ENCODE data around the gene CYP11A1. TPM values are rescaled to one million over a fixed set of nuclear protein-coding genes. Genes with fewer than 3 reads are reported as not detected.
"Not testable (repeated sequence)": the region's sequence is repeated elsewhere in the genome, so short reads cannot be mapped to it uniquely, and the experiment has no call there.

CYP11A1 gene
- total RNA-seq, 1 experiment from 2014 or later, result 1.2 TPM

DNA sequence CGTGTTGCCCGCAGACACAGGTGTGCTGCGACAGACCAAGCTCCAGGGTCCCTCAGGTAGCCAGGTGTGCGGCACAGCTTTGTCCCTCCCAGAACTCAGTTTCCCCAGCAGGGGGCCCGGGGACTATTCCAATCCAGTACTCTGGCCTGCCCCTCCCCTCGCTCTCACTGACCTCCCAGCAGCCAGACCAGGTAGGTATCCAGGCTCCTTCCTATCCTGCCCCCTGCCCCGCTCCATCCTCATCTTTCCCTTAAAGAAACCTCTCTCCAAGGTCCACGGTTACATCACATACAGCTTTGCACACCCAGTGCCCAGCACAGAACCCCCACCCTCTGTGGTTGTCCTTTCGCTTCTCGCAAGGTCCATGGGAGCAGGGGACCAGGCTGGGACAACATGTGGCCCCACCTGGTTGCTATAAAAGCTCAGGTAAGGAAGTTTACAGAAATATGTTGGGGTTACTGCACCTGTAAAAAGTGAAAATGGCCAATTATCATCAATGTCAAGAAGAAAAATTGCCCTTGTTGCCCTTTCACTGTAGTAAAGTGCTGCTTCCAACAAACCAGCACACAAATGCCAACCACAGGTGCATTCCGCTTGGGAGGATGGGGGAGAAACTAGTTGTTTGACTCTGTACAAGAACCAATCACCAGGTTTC is 7.3 kb upstream of the CYP11A1 start:
- DNase-seq (ENCODE audit: low spot score), result no peak

DNA sequence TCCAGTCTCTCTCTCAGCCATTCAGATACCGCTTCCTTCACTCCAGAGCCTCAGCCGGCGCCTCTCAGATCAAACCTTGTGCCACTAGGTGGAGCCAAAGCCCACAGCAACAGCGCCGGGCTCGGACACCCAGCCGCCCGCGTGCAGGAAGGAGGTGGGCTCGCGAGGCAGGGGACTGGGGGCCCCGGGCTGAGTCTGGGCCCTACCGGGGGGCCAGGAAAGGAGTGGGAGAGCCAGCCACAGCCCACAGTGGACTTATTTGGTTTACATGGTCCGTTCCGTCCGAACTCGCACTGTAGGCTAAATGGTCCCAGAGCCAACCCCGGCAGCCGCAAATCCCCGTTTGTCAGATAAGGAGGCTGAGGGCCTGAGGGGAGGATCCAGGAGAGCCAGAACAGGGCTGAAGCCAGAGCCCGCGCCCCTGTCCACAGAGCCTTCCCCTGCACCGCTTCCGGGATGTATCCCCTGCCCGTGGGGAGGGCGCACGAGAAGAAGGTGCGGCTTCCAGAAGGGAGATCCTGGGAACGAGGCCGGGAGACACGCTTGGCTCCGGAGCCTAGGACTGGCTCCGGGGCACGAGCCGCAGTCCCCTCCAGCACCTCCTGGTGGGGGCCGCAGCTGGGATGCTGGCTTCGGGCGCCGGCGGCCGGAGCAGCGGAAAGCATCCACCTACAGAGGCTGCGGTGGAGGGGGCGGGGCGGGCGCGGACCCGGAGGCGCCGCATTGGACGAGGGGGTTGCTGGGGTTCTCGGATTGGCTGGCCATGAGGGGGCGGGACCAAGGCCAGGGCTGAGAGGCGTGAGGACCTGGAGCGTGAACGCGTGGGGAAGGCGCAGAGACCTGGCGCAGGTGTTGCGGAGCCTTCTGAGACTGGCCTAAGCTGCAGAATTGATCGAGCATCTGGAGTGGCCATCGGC is 6.5 kb upstream of the CYP11A1 start:
- DNase-seq (ENCODE audit: low spot score), result peak; percentile 66

DNA sequence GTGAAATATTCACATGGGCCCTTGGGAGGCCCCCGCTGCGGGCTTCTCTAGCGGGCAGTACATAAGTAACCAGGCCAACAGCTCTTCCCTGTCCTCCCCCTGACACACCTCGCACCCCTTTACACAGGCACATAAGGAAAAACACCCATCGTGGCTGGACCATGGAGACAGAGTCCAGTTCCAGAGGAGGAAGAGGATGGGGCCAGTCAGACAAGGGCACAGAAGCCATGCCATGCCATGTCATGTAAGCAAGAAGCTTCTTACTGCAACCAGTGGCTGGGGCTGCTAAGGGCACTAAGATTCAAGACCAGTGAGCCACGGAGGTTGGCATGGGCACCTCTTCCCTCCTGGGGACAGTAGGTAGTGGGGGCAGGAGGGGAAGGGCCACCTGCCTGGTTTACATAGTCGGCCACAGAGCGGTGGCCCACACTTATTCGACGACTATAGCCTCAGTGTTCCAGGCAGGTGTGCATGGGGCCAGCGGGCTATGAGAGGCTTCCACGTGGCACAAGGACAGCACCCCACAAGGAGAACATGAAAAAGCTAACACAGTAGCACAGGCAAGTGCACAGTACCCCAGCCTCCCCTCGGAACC is 5.7 kb upstream of the CYP11A1 start:
- DNase-seq (ENCODE audit: low spot score), result no peak

GRCh38 chr15:74370471-74370870 is 3.0 kb upstream of the CYP11A1 start:
- DNase-seq (ENCODE audit: low spot score), result no peak

DNA sequence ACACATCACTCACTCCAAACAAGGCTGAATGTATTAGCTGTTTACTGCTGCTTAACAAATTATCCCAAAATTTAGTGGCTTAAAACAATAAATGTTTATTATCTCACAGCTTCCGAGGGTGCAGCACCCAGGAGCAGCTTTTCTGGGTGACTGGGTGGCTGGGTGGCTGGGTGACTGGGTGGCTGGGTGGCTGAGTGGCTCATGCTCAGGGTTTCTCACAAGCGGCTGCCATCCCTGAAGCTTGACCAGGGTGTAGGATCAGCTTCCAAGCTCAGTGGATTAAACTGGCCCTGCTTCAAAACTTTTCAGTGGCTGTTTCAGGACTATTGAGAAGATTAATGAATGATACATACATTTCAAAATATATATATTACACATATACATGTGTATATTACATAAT is 2.3 kb upstream of the CYP11A1 start:
- DNase-seq (ENCODE audit: low spot score), result no peak

DNA sequence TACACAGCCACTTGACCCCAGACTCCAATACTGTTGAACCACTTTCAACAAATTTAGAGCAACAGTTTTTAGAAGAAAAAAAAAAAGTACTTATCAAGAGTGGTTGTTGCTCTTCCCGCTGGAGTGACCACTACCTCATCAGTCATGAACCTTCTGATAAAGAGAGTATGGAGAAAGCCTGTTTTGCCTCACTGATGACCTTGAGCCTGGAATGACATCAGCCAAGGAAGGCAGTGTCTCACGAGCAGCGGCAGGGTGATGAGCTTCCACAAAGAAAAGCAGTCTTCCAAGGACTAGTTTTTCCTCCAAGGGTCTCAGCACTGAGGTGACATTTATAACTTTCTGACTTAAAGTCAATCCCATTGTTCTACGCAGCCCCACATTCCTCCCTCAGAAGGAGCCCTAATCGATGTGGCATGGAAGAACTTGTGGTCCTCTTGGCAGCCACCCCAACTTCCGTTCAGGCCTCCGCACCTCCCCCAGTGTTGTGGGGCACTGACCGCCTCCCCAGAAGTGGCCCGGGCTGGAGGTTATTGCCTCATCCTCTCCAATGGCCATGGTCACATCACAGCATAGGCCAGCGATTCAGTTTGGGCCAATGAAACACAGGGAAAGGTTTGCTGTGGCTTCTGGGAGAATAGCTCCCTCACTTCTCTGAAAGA is 1.8 kb upstream of the CYP11A1 start:
- DNase-seq (ENCODE audit: low spot score), result no peak

DNA sequence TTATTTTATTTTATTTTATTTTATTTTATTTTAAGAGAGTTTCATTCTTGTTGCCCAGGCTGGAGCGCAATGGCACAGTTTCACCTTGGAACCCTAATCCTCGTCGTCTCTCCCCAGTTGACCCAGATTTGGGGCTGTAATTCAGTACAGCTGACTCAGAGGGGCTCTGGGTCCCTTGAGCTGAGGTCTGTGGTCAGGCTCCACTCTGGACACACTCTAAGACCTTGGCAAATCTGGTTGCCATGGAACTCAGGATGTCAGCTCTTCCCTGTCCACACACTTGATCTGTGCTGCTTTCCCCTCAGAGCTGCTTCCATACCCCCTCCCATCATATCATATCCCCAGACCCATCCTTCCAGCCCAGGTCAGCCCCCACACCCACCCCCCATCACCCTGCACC is 675 bp upstream of the CYP11A1 start:
- DNase-seq (ENCODE audit: low spot score), result no peak

- DNase-seq (ENCODE audit: low spot score), result no peak
These were observed 1.6 kb downstream of the CYP11A1 start for GRCh38 chr15:74365598-74366445.

DNA sequence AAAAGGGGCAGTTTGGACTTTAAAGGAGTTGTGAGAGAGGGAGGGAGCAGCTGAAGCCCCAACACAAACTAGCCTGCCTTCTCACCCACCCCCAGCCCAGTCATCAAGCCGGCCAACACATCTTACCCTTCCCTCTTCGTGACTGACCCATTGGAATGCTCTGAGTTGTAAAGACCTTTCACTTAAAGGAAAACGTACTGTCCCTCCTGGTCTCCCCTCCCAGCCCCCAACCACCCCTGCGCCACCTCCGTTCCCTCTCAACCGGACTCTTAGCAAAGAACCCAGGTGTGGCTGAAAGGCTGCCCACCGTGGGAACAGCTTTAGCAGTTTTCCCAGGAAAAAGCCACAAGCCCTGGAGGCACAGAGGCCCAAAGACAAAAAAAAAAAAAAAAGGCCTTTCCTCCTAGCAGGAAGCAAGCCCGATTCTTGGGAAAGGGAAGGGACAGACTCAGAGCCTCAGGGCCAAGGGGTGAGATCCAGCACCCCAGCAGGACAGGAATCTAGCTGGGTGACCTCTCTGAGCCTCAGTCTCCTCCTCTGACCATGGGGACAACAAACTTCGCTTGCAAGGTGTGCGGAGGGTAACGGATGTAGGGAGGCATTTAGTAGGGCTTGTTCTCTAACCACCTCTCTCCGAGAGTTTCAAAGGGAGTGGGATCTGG is 2.4 kb downstream of the CYP11A1 start:
- no peak for DNase-seq (ENCODE audit: low spot score)

DNA sequence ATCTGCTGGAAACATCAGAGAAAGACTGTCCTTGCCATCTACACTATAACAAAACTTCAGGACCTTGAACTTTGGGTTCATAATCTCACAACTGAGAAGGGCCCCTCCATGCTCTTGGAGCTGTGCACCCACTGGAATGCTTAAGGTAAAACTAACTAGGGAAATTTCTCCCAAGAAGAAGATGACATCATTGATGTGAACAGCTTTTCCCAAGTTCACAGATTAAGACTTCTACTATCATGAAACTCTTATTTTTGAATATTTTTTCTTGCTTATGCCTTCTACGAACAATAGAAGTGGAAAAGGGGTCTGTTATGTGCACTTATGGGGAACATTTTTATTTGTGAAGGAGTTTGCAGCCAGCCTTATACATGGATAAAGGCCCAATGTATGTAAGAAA is 5.0 kb downstream of the CYP11A1 start:
- no peak for DNase-seq (ENCODE audit: low spot score)

- DNase-seq (ENCODE audit: low spot score), result not testable (repeated sequence)
These were observed 6.6 kb downstream of the CYP11A1 start for GRCh38 chr15:74360855-74361254.

- DNase-seq (ENCODE audit: low spot score), result not testable (repeated sequence)
These were observed 8.1 kb downstream of the CYP11A1 start for GRCh38 chr15:74359376-74359775.

DNA sequence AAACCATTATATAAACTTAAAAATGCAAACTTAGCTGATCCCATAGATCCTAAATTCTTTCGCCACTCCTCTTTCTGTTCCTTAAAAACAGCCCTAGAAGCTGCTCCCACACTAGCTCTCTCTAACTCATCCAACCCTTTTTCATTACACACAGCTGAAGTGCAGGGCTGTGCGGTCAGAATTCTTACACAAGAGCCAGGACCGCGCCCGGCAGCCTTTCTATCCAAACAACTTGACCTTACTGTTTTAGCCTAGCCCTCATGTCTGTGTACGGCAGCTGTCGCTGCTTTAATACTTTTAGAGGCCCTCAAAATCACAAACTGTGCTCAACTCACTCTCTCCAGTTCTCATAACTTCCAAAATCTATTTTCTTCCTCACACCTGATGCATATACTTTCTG is 9.9 kb downstream of the CYP11A1 start:
- DNase-seq (ENCODE audit: low spot score), result not testable (repeated sequence)

DNA sequence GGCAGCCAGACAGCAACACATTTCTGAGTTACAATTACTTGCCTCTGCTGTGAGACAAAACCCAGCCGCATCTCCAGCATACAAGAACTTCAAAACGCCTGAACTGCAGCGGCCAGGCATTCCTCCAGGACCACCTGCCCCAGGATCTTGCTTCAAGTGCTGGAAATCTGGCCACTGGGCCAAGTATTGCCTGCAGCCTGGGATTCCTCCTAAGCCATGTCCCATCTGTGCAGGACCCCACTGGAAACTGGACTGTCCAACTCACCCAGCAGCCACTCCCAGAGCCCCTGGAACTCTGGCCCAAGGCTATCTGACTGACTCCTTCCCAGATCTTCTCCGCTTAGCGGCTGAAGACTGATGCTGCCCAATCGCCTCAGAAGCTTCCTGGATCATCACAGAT is 11.4 kb downstream of the CYP11A1 start:
- DNase-seq (ENCODE audit: low spot score), result not testable (repeated sequence)

- DNase-seq (ENCODE audit: low spot score), result not testable (repeated sequence)
These were observed 13.5 kb downstream of the CYP11A1 start for GRCh38 chr15:74353992-74354391.

GRCh38 chr15:74352393-74352910 is 15.0 kb downstream of the CYP11A1 start:
- DNase-seq (ENCODE audit: low spot score), result no peak

DNA sequence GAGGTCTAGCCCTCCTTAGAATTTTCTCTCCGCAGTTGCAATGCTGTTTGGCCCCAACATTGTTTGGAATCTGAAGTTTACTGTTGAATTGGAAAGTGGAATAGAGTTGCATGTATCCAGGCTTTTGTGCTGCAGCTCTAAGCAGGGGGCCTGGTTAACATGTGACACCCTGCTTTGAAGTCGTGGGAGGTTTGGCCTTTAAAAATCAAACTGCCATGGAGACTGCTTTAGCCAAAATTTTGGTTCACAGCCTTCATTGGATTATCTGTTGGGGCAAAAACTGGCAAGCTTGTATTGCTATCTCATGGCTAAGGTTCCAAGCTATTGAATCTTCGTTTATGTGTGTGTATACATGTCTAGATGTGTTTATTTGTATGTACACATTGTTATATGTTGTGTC is 15.8 kb downstream of the CYP11A1 start:
- DNase-seq (ENCODE audit: low spot score), result no peak

- no peak for DNase-seq (ENCODE audit: low spot score)
These were observed 16.9 kb downstream of the CYP11A1 start for GRCh38 chr15:74350295-74351275.

DNA sequence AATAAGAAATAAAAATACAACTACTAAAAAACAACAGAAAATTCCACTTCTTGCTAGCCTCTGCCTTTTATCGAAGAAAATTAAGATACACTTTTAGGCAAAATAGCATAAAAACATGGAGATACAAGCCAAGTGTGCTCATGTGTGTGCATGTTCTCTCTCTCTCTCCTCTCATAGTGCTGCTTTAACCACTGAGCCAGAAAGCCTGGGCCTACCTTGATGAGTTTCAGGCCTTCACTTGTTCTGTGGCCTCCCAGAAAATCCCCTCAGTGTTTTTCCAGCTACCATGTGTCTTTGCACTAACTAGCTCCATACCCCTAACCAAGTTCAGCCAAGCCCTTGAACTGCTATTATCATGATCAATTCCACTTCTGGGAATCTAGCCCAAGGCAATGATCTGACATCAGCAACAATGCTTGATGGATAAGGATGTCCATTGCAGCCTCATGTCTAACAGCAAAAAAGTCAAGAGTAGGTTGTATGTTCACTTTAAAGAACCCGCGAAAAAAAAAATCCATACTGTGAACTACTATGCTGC is 18.1 kb downstream of the CYP11A1 start:
- no peak for DNase-seq (ENCODE audit: low spot score)
